SK-N-SH (cell line): ENCODE results near the gene BOC. TPM values are rescaled to one million over a fixed set of nuclear protein-coding genes. Genes with fewer than 3 reads are reported as not detected.

Source experiments
- CTCF ChIA-PET: fragments of 300-600, 350-600 bp; formaldehyde crosslinking; extraction: SDS; loops from one replicate; lab custom pipeline; 2021; lab: Yijun Ruan, JAX
- POLR2A ChIA-PET: fragments of 350-600 bp; sonication (Branson Sonifier 250); formaldehyde crosslinking; extraction: SDS; loops from one replicate; lab custom pipeline; 2020; ENCODE audit warnings: antibody characterized with exemption, inconsistent platforms; lab: Yijun Ruan, JAX
- DNase-seq: peaks from one replicate; pipeline ENCODE4 v3.0.0; 2012
- H2AFZ ChIP-seq: fragments of 200-600 bp; sonication (generic); 2 replicates; pipeline ENCODE4 v1.8.1; 2016; ENCODE audit warnings: antibody characterized with exemption, mild to moderate bottlenecking, low read depth
- H3F3A ChIP-seq: fragments of 200-600 bp; sonication (generic); replicated peaks from 2 replicates; pipeline ENCODE3; 2016; ENCODE audit warnings: antibody characterized with exemption, mild to moderate bottlenecking; ENCODE audit not compliant: insufficient read depth
- H3K27ac ChIP-seq, 2 experiments: fragments of 200-500 bp in 1 of 2; fragments of 200-600 bp in 1 of 2; sonication (Bioruptor generic) in 1 of 2; sonication (generic), shearing (Covaris generic) in 1 of 2; 2 replicates each; pipeline versions ENCODE4 v1.5.1 to v1.6.1; 2014 to 2016; ENCODE audit warnings: low read depth in 2 of 2, inconsistent platforms in 1 of 2, low read length in 1 of 2, mild to moderate bottlenecking in 1 of 2, mixed read lengths in 1 of 2
- H3K27me3 ChIP-seq: fragments of 200-600 bp; sonication (generic), shearing (Covaris generic); 2 replicates; pipeline ENCODE4 v1.6.1; 2016; ENCODE audit warnings: mixed run types; ENCODE audit not compliant: insufficient read depth
- H3K36me3 ChIP-seq, 2 experiments: fragments of 200-500 bp in 1 of 2; fragments of 200-600 bp in 1 of 2; sonication (Bioruptor generic) in 1 of 2; sonication (generic) in 1 of 2; replicated peaks in 1 of 2; 2 replicates each; pipeline versions ENCODE3 to v1.5.1; 2014 to 2016; ENCODE audit warnings: low read length in 1 of 2, mild to moderate bottlenecking in 1 of 2; ENCODE audit not compliant: insufficient read depth in 2 of 2, control insufficient read depth in 1 of 2
- H3K4me1 ChIP-seq, 2 experiments: fragments of 200-500 bp in 1 of 2; fragments of 200-600 bp in 1 of 2; sonication (Bioruptor generic) in 1 of 2; sonication (generic), shearing (Covaris generic) in 1 of 2; 2 replicates each; pipeline versions ENCODE4 v1.5.1 to v1.6.1; 2014 to 2016; ENCODE audit warnings: low read depth in 1 of 2, low read length in 1 of 2, mixed run types in 1 of 2; ENCODE audit not compliant: insufficient read depth in 2 of 2, control insufficient read depth in 1 of 2
- H3K4me2 ChIP-seq: fragments of 200-600 bp; sonication (generic), shearing (Covaris generic); 2 replicates; pipeline ENCODE4 v1.6.1; 2017; ENCODE audit warnings: mixed run types
- H3K4me3 ChIP-seq, 2 experiments: fragments of 200-500 bp in 1 of 2; fragments of 200-600 bp in 1 of 2; sonication (Bioruptor generic) in 1 of 2; sonication (generic), shearing (Covaris generic) in 1 of 2; 2 replicates each; pipeline versions ENCODE4 v1.5.1 to v1.8.1; 2014 to 2016; ENCODE audit warnings: low read depth in 2 of 2, inconsistent platforms in 1 of 2, low read length in 1 of 2, mild to moderate bottlenecking in 1 of 2, mixed read lengths in 1 of 2, moderate library complexity in 1 of 2
- H3K79me2 ChIP-seq: fragments of 200-600 bp; sonication (generic); 2 replicates; pipeline ENCODE4 v1.8.1; 2017; ENCODE audit warnings: mild to moderate bottlenecking; ENCODE audit not compliant: insufficient read depth
- H3K9ac ChIP-seq: fragments of 200-600 bp; sonication (generic); 2 replicates; pipeline ENCODE4 v1.6.1; 2017; ENCODE audit warnings: mixed run types
- H3K9me2 ChIP-seq: fragments of 200-600 bp; sonication (generic); 2 replicates; pipeline ENCODE4 v1.6.1; 2017; ENCODE audit warnings: mixed run types
- H3K9me3 ChIP-seq: fragments of 200-600 bp; sonication (generic); 2 replicates; pipeline ENCODE4 v1.6.1; 2017; ENCODE audit warnings: mixed run types, mild to moderate bottlenecking, moderate library complexity
- H4K20me1 ChIP-seq: fragments of 200-600 bp; sonication (generic); 2 replicates; pipeline ENCODE4 v1.6.1; 2017; ENCODE audit warnings: mild to moderate bottlenecking, mixed run types; ENCODE audit not compliant: insufficient read depth
- CHD2 ChIP-seq: fragments of 150-350 bp; IDR thresholded peaks from 2 replicates; pipeline ENCODE4 v1.6.1; 2018; ENCODE audit warnings: low read length; ENCODE audit not compliant: partially characterized antibody
- ELF1 ChIP-seq: IDR thresholded peaks from 2 replicates; pipeline ENCODE4 v1.4.0; 2012
- FOXM1 ChIP-seq: IDR thresholded peaks from 2 replicates; pipeline ENCODE4 v1.4.0; 2012; ENCODE audit warnings: low read depth, mild to moderate bottlenecking
- JUND ChIP-seq: IDR thresholded peaks from 2 replicates; pipeline ENCODE4 v1.4.0; 2012
- MAX ChIP-seq: IDR thresholded peaks from 2 replicates; pipeline ENCODE4 v1.4.0; 2012; ENCODE audit warnings: low read depth
- MXI1 ChIP-seq: IDR thresholded peaks from 2 replicates; pipeline ENCODE4 v1.6.1; 2012; ENCODE audit warnings: mild to moderate bottlenecking, low read depth, low read length, improper control_type of control experiment
- NFIC ChIP-seq: IDR thresholded peaks from 2 replicates; pipeline ENCODE4 v1.4.0; 2012; ENCODE audit warnings: borderline replicate concordance
- POLR2AphosphoS5 ChIP-seq: IDR thresholded peaks from 2 replicates; pipeline ENCODE4 v1.6.1; 2012; ENCODE audit warnings: low read depth, low read length
- RAD21 ChIP-seq: IDR thresholded peaks from 2 replicates; pipeline ENCODE4 v1.6.1; 2012; ENCODE audit warnings: mild to moderate bottlenecking, low read length
- RCOR1 ChIP-seq: fragments of 150-350 bp; IDR thresholded peaks from 2 replicates; pipeline ENCODE4 v1.6.1; 2017; ENCODE audit warnings: antibody characterized with exemption, low read length
- SMC3 ChIP-seq: IDR thresholded peaks from 2 replicates; pipeline ENCODE4 v1.6.1; 2012; ENCODE audit warnings: low read depth, low read length, improper control_type of control experiment
- TCF12 ChIP-seq: IDR thresholded peaks from 2 replicates; pipeline ENCODE4 v1.4.0; 2012
- TEAD4 ChIP-seq: IDR thresholded peaks from 2 replicates; pipeline ENCODE4 v1.4.0; 2012; ENCODE audit warnings: mild to moderate bottlenecking, borderline replicate concordance; ENCODE audit not compliant: insufficient read depth
- USF1 ChIP-seq: IDR thresholded peaks from 2 replicates; pipeline ENCODE4 v1.4.0; 2012; ENCODE audit warnings: low read depth, borderline replicate concordance
- USF2 ChIP-seq: fragments of 150-350 bp; IDR thresholded peaks from 2 replicates; pipeline ENCODE4 v1.6.1; 2017; ENCODE audit warnings: antibody characterized with exemption, low read length, low read depth, borderline replicate concordance
- WGBS: methylation state at CpG from one replicate; pipeline ENCODE4 v1.1.6; 2017; ENCODE audit warnings: low lambda C conversion rate; 5-methylcytosine and 5-hydroxymethylcytosine counted together
- polyA plus RNA-seq, 3 experiments: library from polyadenylated mRNA; depleted of rRNA; stranded (reverse); fragments of >200 nt; gene quantifications; 2 replicates each; pipeline ENCODE4 v1.2.3, GENCODE V29; 2012

Gene BOC
- polyA plus RNA-seq, 1 of the 3 experiments (the other 2 are of a cell fraction), result 6.6 TPM

- Histone ChIP-seq H3K79me2 (no peaks in the 10 kb centered on the region), H3K27me3 (no peaks in the 10 kb centered on the region), H3F3A (no peaks in the 10 kb centered on the region), H3K9ac (no peak overlapping the region), H2AFZ (no peak overlapping the region), H3K4me1 (peaks cover 1 to 30% of the 10 kb centered on the region in 2 experiments; a peak in 3 of 4 replicates), H3K36me3 (no peaks in the 10 kb centered on the region), H3K9me3 (no peaks in the 10 kb centered on the region), H3K27ac (no peak overlapping the region), H3K9me2 (no peaks in the 10 kb centered on the region), H3K4me2 (no peak overlapping the region), H4K20me1 (no peaks in the 10 kb centered on the region), H3K4me3 (no peak overlapping the region)
- 73% methylated on average over 4 of the region's 4 CpGs for WGBS
- POLR2A ChIA-PET, result no interaction called here
- no peak for TF ChIP-seq TCF12
- CTCF ChIA-PET, result no interaction called here
- no peak for DNase-seq
These were observed 49.7 kb upstream of the BOC start for GRCh38 chr3:113161661-113162060.

GRCh38 chr3:113163152-113163551 lies 48.2 kb upstream of the BOC start:
- TF ChIP-seq CHD2 (no peak), FOXM1 (no peak), RCOR1 (no peak), NFIC (no peak), TCF12 (no peak), POLR2AphosphoS5 (no peak), ELF1 (no peak), USF2 (no peak), TEAD4 (no peak), USF1 (no peak), MAX (no peak), MXI1 (no peak), JUND (no peak), SMC3 (no peak), RAD21 (no peak)
- no peak overlapping the region for H2AFZ ChIP-seq
- ChIA-PET POLR2A (no interaction called here), CTCF (no interaction called here)
- peaks cover 5% of the 10 kb centered on the region for H3F3A ChIP-seq
- no peaks in the 10 kb centered on the region for H3K79me2 ChIP-seq
- H3K9me3 ChIP-seq, result no peaks in the 10 kb centered on the region
- DNase-seq, result no peak
- peaks cover 12 to 40% of the 10 kb centered on the region in 2 experiments; a peak in 3 of 4 replicates for H3K4me1 ChIP-seq
- H3K27me3 ChIP-seq, result no peaks in the 10 kb centered on the region
- H4K20me1 ChIP-seq, result no peaks in the 10 kb centered on the region
- H3K4me2 ChIP-seq, result no peak overlapping the region
- 86% methylated on average over 6 of the region's 6 CpGs for WGBS
- H3K9ac ChIP-seq, result no peak overlapping the region
- no peaks in the 10 kb centered on the region for H3K36me3 ChIP-seq
- H3K4me3 ChIP-seq, result no peak overlapping the region
- H3K9me2 ChIP-seq, result no peaks in the 10 kb centered on the region
- H3K27ac ChIP-seq, result no peak overlapping the region; a peak in 1 of 4 replicates
